ENCODE data around the gene LAD1.

Gene LAD1

GRCh38 chr1:201346337-201346939 lies 52.7 kb downstream of the LAD1 start:
- DNase-seq = no peak

GRCh38 chr1:201345081-201345355 lies 54.1 kb downstream of the LAD1 start:
- DNase-seq = no peak

- DNase-seq = no peak
Measured at GRCh38 chr1:201344206-201345080, 54.7 kb downstream of the LAD1 start.

GRCh38 chr1:201341377-201341776 lies 57.7 kb downstream of the LAD1 start:
- no peak for DNase-seq

GRCh38 chr1:201336711-201337450 lies 62.2 kb downstream of the LAD1 start:
- no peak for DNase-seq

GRCh38 chr1:201335901-201336300 lies 63.2 kb downstream of the LAD1 start:
- DNase-seq = no peak

- DNase-seq = no peak
Measured at GRCh38 chr1:201335174-201335870, 63.8 kb downstream of the LAD1 start.

- DNase-seq = no peak
Measured at GRCh38 chr1:201334325-201335173, 64.6 kb downstream of the LAD1 start.

- no peak for DNase-seq
Measured at GRCh38 chr1:201332616-201333335, 66.3 kb downstream of the LAD1 start.

- DNase-seq = no peak
Measured at GRCh38 chr1:201332021-201332420, 67.1 kb downstream of the LAD1 start.

GRCh38 chr1:201331166-201331565 lies 68.0 kb downstream of the LAD1 start:
- no peak for DNase-seq
